HG02759 (cell line): Measurements from ENCODE around the gene MRGPRE.

Source experiments
- ATAC-seq: cut with Tn5 transposase; IDR thresholded peaks from one replicate; pipeline ENCODE4 v1.9.1; 2021; ENCODE audit warnings: mild to moderate bottlenecking, moderate library complexity; ENCODE audit not compliant: unreplicated experiment

Gene MRGPRE

DNA sequence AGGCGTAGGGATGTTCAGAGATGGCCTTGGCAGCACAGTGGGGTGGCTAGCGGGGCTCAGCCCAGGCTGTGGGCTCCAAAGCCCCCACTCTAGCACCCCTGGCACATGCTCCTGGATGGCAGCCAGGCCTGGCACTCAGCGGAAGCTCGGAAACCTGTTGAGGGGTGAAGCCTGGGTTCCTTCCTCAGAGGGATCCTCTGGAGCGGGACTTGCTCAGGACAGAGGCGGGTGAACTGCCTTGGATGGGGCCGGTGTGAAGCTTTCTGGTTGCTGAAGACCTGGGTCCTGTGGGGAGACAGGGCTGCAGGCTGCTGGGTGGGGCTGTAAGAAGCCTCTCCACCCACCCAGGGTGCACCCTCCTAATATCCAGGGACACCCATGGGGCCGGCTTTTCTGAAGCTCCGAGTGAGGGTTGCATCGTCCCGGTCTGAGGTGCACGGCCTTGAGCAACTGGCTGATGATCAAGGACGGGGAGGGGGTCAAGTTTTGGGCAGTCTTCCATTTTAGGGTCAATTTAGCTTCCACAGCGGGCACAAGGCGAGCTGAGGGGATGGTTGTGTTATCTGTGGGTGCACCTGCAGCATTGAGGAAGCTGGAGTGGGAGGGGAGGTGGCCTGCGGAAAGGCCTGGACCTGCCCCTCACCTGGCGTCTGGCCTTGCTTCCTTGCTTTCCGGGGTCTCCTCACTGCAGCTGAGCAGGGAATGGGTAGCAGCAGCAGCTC, 5.2 kb downstream of the MRGPRE start:
- no peak for ATAC-seq

DNA sequence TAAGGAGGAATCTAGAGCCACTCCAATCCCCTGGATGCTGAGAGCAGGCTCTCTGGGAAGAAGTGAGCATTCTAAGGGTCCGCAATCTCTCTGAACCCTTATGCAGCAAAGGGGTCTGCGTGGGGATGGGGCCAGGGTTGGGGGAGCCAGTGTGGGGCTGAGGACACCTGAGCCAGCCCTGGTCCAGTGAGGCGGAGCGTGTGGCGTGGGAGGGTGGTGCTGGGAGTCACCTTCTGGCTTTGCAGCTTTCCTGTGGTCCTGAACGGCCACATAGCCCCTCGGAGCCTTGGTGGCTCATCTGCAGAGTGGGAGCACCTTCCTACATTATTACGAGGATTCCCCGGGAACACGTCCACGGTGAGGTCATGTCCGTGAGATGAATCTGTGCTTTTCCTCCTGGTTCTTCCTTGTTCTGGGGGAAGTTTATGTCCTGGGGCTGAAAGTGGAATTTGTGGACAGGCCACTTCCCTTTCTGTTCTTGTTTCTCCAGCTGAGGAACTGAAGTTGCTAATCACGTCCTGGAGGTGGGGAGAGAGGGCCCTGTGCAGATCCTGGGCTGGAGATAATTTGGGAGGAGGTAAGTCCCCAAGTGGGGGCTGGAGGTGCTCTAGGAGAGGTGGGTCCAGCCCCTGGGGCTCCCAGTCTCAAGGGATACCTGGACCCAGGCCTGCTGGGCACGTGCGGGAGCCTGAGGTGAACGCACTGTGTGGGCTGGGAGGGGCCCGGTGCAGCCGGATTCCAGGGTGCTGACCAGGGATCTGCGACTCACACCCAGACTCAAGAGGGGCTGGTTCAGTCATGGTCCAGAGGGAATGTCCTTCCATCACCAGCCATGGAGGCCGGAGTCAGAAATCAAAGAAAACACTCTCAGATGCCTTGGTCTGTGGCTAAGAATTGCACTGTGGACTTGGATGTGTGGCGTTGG, 6.1 kb downstream of the MRGPRE start:
- no peak for ATAC-seq

DNA sequence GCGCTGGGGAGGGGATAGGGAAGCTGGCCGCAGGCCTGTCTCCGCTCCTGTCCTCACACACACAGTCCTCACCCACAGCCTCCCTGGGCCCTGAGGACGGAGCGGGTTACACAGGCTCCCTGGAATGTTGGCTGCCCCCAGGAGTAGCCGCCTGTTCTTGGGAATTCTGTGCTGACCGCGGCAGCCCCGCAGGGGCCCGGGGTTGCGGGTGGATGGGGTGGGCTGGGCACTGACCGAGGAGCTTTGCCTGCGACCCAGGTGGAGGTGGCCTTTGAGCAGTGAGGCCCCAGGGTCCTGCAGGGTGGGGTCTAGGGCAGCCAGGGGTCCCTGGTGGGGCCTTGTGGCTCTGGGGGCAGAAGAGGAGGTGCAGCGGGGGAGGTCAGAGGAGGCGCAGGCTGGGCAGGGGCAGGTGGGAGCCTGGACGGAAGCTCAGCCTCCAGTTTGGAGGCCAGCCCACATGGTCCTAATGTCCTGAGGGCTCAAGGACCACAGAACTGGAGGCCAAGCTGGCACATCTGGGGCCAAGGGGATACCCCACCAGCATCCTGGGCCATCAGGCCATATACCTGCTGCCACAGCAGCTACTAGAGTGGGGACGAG, 7.0 kb downstream of the MRGPRE start:
- ATAC-seq = no peak

DNA sequence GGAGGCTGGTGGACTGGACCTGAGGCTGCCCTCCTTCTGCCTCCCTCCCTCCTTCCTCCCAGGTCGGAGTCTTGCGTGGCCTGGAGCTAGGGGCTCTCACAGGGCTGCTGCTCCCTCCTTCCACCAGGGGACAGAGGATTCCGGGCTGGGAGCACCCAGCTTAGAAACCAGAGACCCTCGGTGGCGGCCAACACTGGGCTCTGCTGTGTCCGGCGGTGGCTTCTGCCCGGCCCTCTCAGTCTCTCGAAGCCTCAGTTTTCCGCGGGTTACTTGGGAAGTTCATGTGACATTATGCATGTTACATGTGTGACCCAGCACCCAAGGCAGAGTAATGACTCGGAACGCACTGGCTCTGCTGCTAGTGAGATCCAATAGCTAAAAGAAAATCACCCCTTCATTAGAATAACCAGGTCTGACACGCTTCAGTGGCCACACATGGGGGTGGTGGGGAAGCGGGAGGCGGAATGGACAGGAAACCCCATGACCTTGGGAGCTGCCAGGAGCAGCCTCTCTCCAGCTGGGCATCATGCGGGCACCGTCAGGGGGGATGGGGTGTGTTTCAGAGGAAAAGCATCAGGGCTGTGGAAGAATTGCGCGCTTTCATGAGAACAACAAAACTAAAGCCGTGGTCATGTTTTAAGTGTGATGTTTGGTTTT, 7.7 kb downstream of the MRGPRE start:
- ATAC-seq = no peak

DNA sequence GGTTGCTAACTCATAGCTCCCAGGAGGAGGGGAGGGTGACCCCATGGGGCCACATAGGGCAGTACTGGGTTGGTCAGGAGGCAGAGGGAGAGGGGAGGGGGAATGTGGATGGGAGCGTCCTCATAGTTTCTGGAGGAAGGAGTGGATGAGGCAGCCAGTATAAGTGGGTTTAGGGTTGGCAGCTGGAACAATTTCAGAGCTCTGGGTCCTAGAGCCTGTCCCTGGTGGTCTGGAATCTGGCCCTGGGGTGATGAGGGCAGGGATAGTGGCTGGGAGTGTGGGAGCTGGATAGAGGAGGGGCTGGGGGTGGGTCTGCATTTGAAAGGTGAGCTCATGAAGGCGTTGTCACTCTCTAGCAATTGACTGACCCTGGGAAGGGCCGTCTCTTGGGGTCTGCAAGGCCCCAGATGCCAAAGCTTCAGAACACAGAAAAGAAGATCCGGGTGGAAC, 8.3 kb downstream of the MRGPRE start:
- no peak for ATAC-seq

DNA sequence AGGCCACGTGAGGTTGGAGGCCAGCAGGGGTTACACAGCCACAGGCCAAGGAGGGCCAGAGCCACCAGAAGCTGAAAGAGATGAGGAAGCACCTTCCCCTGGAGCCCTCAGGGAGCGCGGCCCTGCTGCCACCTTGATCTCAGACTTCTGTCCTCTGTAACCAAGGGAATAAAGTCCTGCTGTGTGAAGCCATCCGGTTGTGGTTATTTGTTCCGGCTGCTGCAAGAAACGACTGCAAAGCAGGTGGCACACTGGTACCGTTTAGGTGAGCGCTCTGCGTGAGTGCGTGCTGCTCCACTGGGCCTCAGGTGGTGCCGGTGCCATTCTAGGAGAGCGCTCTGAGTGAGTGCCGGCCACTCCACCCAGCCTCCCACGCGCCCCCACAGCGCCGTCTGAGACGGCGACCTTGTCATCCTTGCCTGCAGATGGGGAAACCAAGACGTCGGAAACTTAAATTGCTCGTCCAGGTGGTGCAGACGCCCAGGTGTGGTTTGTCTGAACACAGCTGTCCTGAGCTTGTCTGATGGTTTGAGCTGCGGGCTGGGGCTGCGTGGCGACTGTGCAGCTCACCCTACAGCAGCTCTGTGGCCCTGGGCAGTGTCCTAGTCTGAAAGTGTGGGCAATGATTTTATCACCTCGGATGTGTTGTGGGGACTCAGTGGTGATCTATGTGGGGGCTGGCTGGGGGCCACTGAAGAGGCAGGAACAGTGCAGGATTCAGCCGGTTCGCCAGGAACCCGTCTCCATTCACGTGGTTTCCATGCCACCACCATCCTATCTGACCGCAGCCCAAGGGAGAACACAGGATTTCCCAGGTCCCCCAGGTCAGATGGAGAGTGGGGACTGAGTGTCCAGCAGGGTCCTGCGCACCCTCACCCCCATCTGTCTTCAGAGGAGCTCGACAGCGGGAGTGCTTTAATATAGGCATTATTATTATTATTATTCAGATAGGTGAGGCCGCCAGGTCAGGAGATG, 9.0 kb downstream of the MRGPRE start:
- ATAC-seq = no peak

DNA sequence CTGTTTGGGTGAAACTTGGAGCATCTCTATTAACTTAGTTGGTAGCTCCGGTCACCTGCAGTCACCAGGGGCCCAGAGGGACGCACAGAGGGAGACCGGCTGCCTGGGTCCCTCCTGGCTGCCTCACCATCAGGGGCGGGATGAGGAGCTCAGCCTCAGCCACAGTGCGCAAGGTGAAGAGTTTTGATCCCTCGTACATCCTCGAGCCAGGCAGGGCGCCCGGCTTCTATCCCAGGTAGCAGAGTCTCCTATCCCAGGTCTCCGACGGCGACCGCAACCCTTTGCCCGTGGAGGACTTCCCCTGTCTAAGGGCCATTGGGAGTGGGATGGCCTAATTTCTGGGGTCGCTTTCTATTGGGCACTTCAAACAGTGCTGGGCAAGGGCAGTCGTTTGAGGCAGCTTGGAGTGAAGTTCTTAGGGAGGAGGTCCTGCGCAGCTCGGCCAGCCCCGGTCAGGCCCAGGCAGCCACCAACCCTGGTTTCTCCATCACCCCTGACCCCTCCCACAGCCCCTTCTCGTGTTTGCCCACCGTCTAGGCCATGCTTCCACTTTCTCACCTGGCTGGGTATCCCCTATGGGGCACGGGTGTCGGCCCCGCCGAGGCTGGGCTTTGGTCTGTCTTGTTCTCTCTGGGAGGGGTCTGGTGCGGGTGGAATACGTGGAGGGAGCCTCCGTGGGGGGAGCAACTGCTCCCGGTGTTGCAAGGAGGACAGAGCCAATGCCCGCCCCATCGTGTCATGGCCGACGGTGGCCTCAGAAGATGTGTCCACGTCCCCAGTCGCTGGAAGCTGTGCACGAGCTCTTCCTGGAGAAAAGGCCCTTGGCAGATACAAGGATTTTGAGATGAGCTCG, 10.0 kb downstream of the MRGPRE start:
- ATAC-seq = no peak

DNA sequence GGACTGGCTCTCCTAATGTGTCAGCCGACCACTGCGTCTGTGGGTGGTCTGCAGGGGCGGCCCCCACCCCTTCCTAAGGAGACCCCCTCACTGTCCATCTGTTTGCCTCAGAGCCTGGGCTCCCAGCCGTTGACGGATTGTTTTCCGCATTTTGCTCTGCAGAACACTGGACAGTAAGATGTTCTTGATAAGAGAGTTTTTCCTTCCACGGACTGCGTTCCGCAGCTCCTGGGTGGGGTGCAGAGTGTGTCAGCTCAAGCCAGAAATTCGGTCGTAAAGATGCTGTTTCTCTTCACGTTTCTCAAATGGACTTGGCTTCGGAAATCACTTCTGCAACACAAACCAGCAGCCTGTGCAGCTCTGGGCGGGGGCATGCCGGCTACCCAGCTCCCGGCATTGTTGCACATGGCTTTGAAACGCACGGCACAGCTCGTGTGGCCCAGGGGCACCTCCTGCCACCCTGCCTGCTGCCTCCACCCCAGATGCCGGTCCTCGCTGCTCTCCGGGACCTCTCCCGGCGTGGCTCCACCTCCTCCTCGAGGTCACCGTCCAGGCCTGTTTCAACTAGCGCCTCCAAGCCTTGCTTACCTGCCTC, 10.7 kb downstream of the MRGPRE start:
- ATAC-seq = no peak

DNA sequence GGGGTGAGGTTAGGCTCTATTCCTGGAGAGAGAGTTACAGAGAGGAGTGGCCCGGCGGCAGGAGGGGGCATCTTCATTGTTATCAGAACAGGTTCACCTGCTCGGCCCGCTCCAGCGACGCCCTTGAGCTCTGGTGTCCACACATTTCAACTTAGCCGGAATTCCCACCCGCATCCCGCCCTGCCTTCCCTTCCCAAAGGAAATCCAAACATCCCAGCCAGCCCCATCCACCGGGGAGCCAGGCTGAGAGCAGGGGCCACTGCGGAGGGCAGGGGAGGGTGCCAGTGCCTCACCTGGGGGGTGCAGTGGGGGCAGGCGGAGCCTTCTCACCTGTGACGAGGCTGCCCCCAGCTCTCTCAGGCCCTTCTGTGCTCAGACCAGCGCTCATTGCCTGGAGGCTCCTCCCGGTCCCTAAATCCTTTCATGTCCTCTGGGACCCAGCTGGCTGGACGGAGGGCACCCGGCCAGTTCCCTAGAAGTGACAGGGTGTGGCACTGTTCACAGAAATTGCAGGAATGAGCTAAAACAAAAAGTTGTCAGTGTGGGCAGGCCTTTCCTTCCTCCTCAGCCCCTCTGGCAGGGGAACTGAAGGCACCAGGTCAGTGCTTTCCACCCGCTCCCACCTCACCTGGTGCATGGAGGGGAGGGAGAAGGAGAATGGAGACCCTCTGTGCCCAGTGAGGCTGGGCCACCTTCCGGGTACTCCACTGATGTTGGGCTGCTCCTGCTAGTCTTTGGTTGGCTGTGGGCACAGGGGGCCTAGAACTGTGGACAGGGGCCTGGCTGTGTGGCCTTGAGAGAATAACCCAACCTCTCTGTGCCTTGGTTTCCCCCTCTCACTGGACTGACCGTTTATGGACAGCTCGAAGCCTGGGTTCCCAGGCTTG, 11.5 kb downstream of the MRGPRE start:
- ATAC-seq = no peak

DNA sequence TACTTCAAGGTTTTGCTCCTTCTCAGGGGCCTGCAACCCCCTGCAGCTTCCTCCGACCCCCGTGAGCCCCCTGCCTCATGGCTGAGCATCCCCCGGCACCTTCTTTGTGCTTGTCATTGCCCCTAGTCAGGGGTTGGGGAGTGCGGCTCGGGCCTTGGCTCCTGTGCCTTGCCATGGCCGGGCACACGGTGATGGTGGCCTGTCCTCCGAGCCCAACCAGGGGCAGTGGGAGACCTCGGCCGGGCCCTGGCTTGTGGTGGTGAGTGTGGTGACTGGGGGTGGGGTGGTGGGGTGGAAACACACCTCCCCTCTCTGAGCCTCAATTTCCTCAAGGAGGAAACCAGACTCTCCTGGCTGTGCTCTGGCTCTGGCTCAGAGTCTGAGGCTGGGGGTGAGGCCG, 12.1 kb downstream of the MRGPRE start:
- no peak for ATAC-seq

DNA sequence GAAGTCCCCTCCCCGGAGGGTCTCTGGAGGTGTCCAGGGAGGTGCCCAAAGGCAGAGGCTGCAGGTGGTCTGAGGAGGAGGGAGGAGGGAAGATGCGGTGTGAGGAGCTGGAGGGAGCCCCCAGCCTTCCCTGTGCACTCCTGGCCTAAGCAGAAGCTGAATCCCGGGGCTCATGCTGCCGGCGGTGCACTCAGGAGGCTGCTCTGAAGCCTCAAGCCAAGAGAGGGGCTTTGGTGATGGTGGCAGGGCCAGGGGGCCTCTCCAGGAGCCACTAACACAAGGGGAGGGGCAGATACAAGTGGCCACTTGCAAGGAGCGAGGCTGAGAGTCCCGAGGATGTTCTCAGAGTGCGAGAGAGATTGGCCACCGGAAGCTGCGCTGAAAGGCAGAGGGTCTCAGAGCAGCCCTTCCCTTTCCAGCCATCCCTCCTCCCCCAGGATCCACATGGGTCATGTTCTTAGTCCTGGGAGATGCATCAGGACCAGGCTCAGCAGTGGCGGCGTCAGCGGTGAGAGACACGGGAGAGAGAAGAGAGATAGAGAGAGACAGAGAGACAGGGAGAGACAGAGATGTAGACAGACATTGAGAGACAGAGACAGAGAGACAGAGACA, 12.8 kb downstream of the MRGPRE start:
- ATAC-seq = no peak

DNA sequence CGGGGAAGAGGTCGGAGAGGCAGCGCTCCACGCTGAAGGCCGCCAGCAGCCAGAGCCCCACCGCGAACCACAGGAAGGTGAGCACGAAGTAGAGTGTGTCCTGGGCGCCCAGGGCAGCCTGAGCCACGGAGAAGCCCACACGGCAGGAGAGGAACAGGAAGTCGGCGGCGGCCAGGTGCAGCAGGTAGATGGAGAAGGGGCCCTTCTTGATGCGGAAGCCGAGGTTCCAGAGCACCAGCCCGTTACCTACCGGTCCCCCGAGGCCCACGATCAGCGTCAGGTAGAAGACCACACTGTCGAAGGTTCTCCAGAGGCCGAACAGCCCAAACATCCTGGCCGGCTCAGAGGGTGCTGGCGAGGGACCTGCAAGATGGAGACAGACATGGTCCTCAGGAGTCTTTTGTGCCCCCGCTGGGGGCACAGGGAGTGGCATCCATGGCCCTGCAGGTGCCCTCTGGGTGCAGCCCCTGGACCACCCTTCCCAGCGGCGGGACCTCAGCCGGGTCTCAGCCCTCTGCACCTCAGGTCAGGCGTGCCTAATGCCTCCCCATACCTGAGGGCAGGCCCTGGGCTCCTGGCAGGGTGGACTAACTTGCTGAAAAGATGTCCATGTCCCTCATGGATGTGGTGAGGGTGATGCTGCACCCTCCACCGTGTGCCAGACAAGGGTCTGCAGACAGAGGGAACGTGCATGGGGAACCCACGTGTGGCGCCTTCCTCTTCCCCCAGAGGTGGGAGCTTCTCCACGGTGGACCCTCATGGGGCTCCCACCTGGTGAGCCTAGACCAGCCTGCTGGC, 13.5 kb downstream of the MRGPRE start, which contains the start of gene MRGPRG:
Gene MRGPRG, minus strand, starts transcription at position 331 of the 798 bp plus-strand sequence. Its CDS starts 0 bp downstream, at position 331.
- no peak for ATAC-seq

DNA sequence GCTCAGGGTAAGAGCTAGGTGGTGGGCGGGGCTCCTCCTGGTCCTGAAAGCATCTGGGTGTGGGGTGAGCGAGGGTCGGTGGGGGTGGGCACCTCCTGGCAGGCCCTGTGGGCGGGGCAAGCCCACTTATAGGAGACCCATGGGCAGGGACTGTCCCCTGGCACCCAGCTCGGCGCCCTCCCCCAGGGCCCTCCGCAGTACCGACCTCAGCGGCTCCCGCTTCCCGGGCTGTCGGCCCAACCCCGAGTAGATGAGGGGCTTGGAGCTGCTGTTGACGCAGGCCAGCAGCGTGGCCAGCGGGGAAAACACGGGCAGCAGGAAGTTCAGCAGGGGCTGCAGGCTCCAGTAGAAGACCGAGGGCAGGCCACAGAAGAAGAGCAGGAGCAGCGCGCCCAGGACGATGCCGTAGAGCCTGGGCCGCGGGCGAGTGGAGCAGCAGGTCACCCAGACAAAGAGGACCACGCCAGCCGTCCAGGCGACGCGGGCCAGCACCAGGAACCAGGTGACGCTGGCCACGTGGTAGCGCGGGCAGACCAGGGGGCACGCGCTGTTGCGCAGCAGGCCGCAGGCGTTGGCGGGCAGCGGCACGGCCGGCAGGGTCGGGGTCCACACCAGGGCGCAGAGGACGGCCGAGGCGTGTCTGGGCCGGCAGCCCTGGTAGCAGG, 14.3 kb downstream of the MRGPRE start:
- no peak for ATAC-seq

DNA sequence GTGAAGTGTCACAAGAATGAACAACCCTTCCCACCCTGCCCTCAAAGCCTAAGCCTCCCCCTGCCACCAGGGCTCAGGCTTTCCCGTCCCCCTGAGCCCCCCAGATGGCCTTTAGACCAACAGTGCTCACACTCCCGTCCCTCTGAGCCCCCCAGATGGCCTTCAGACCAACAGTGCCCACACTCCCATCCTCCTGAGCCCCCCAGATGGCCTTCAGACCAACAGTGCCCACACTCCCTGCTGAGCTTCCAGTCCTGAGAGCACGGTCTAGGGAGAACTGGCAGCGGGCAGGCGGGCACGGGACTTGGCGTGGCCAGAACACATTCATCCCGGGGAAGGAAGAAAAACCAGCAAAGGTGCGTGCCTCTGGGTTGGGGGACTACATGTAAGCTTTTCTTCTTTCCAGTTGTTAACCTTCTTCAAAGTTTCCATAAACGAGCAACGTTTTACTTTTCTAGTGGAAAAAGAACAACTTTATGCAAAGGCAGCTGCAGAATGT, 16.1 kb downstream of the MRGPRE start:
- ATAC-seq = no peak

DNA sequence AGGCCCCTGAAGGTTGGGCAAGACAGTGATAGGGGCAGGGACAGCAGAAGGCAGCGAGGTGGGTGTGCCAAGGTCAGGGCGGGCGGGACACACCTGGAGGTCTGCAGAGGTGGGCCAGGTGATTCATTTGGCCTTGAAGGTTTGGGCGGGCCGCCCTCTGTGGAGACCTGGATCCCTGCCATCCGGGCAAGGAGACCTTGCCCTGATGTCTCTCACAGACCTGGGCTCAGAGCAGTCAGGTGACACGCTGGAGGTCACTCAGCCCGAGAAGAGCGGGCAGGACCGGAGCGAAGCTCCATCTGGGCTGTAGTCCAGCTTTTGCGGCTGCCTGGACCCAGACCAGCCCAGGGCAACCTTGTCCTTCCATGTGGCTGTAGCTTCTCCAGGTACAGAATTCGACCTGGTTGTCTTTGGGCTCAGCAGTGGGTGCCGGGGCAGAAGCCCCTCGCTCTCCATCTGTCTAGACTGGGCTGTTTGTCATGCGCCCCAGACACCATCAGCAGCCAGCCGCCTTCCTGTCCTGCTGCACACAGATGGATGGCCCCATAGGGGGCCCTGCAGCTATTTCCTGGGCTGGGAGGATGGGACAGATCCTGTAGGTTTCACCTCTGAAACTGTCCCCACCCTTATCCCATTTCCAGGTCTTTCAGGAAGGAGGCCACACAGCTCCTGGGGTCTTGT, 16.7 kb downstream of the MRGPRE start:
- ATAC-seq = no peak
